Hypothalamus (tissue), 51 donors: ENCODE measurements around the gene SPATA4.
A peak's percentile ranks its signal among the peaks of the same experiment; 100 is the strongest.
"Not testable (repeated sequence)": the region's sequence is repeated elsewhere in the genome, so short reads cannot be mapped to it uniquely, and the experiment has no call there.

Experiments
- DNase-seq, 51 donors: peaks; one replicate each; lab custom pipeline; 2025; lab: John Stamatoyannopoulos, UW

The SPATA4 gene

GRCh38 chr4:176195184-176195978, at the start of gene SPATA4:
Gene SPATA4 (minus strand): TSS chr4:176195585. CDS start chr4:176195562, 23 bp downstream.
- DNase-seq, result peak; percentile 54 to 95 (median 87)

DNA sequence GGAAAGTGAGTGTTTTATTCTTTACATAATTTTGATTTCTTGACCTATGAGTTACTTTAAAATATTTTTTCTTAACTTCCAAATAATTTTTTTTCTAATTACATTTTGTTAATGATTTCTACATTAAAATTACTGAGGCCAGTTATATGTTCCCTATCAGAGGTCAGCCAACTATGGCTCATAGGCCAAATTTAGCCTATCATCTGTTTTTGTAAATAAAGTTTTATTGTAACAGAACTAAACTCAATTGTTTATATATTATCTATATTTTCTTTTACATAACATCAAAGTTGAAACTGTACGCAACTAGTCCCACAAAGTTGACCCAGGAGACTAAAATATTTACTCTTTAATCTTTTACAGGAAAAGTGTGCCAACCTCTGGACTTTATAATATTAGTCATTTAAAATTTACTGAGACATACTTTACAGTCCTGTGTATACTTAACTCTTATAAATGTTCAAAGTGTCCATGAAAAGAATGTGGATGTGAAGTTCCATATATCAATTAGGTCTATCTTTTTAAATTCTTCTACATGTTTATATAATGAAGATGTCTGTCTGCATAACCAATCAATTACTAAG, 47.5 kb upstream of the SPATA4 start:
- no peak for DNase-seq

DNA sequence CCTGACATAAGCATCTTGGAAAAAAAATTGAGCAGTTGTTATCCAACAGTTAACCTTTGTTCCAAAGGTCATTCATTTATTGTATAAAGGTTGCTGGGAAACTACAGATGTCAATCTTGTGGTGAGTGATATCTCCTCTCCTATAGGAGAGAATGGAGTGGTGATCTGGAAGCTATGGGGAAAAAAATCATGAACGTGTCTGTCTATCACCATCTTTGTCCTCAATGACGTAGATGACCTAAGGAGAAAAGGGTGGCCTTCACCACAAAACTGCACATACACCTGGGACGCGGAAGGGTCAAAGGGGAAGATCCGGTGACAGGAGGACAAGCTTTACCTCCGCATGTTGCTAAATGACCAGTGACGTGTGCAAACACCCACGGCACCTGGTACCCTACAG, 46.3 kb upstream of the SPATA4 start:
- no peak for DNase-seq

DNA sequence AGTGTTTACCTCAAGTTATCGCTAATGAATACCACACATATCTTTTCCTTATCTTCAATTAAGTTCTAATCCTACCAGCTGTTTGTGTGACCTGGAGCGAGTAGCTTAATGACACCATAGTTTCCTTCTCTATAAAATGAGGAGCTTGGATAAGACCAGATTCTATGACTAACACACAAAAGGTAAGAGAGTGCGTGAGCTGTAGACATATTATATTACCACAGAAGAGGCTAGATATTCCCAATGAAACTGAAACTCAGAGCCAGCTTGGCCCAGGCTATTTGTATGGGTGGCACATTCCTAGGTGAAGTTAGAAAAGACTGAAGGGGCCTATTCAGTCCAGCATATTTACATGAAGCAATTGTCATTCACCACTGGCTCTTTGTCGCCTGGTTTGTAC, 43.4 kb upstream of the SPATA4 start:
- no peak for DNase-seq

DNA sequence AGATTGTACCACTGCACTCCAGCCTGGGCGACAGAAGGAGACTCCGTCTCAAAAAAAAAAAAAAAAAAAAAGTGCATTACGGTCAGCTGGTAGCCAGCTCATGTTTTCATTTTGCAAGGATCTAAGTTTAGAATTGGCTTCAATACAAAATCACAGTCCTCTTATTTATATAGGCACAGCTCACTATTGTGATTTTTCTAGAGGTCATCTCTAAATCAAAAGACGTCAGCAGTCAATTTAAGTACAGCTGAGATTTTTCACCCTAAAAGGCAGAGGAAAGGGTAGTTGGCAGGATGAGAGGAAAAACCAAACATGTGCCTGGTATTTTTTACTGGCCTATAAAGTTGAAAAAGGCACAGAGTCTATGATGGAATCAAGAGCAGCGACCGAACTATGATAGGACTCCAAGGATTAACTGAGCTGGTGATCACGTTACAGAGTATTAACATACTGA, 42.8 kb upstream of the SPATA4 start:
- DNase-seq, result no peak

- DNase-seq, result no peak
These were observed 41.6 kb upstream of the SPATA4 start for GRCh38 chr4:176236946-176237345.

GRCh38 chr4:176230836-176231235, 35.5 kb upstream of the SPATA4 start:
- no peak for DNase-seq

- DNase-seq, result no peak
These were observed 34.3 kb upstream of the SPATA4 start for GRCh38 chr4:176229645-176230044.

GRCh38 chr4:176226736-176227135, 31.4 kb upstream of the SPATA4 start:
- no peak for DNase-seq

DNA sequence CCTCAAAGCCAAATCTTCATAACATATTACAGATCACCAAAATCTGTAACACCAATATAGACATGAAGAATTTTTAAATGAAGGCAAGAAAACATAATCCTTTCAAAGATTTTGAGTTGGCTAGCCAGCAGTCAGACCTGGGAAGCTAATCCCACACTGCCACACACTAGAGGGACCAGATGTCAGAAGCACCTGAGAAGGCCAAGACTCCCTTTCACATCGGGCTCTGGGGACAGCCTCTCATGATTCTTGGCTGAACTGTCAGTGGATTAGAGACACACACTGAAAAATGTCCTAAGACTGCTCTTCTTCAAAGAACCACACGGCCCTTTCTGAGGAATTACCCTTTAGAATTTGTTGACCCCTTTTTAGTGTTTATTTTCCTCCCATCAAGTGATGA, 28.2 kb upstream of the SPATA4 start:
- no peak for DNase-seq

GRCh38 chr4:176222149-176222548, 26.8 kb upstream of the SPATA4 start:
- DNase-seq, result no peak

DNA sequence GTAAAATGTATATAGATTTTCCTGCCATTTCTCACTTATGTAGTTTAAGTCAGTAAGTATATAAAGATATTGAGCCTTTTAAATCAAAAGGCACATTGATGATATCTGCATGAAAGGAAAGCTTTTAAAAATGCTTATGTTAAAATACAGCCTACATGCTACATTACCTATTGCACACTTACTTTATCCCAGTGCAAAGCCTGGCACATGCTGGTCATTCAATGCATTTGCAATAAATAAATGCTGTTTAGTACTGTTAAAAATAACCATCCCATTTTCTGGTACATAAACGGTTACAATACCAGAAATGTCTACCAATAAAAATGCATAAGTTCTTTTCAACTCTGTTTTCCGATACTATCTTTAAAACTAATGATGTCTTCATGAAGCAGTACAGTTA, 22.1 kb upstream of the SPATA4 start:
- DNase-seq, result no peak

- not testable (repeated sequence) for DNase-seq
These were observed 17.0 kb upstream of the SPATA4 start for GRCh38 chr4:176212351-176212750.

GRCh38 chr4:176210579-176211296, 15.4 kb upstream of the SPATA4 start:
- no peak for DNase-seq

GRCh38 chr4:176210101-176210500, 14.7 kb upstream of the SPATA4 start:
- DNase-seq, result no peak

GRCh38 chr4:176209535-176209934, 14.2 kb upstream of the SPATA4 start:
- DNase-seq, result no peak

DNA sequence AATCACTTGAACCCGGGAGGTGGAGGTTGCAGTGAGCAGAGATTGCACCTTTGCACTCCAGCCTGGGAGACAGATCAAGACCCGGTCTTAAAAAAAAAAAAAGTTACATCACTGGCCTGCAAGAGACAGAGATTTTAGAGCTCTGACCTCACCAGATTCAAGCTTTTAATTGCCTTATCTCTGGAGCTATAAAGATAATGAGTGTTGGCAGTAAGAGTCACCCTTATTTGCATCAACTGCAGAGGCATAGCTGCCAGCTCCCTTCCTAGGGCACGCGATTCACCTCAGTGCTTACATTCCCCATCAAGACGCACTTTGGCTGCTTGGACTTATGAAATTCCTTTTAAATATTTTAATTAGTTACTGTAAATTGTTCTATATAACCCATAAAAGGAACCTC, 12.5 kb upstream of the SPATA4 start:
- no peak for DNase-seq

GRCh38 chr4:176205299-176205698, 9.9 kb upstream of the SPATA4 start:
- DNase-seq, result no peak

GRCh38 chr4:176198316-176198903, 3.0 kb upstream of the SPATA4 start:
- DNase-seq, result no peak

- DNase-seq, result no peak
These were observed 1.4 kb downstream of the SPATA4 start for GRCh38 chr4:176193938-176194337.

GRCh38 chr4:176193126-176193525, 2.3 kb downstream of the SPATA4 start:
- no peak for DNase-seq
